Embryonic facial prominence (tissue), 1 donor: ENCODE results near the gene CCDC134.

Source experiments
- DNase-seq: peaks from one replicate; pipeline ENCODE4 v3.0.0-alpha.2; 2016; ENCODE audit errors: extremely low spot score

Gene CCDC134

GRCh38 chr22:41800348-41801146 is at the start of gene CCDC134:
TSS of gene CCDC134 (plus strand) at chr22:41800679. CDS start at chr22:41808891, 8,212 bp downstream.
- DNase-seq, result peak; percentile 79

GRCh38 chr22:41752011-41752970 is 48.2 kb upstream of the CCDC134 start:
- no peak for DNase-seq

GRCh38 chr22:41753984-41754383 is 46.5 kb upstream of the CCDC134 start:
- no peak for DNase-seq

- DNase-seq, result no peak
These were observed 43.0 kb upstream of the CCDC134 start for GRCh38 chr22:41757502-41757901.

- no peak for DNase-seq
These were observed 42.2 kb upstream of the CCDC134 start for GRCh38 chr22:41758231-41758630.

GRCh38 chr22:41762980-41763779 is 37.3 kb upstream of the CCDC134 start:
- DNase-seq, result no peak

- DNase-seq, result no peak
These were observed 34.0 kb upstream of the CCDC134 start for GRCh38 chr22:41766476-41766875.

GRCh38 chr22:41768430-41768829 is 32.0 kb upstream of the CCDC134 start:
- no peak for DNase-seq

- DNase-seq, result no peak
These were observed 29.6 kb upstream of the CCDC134 start for GRCh38 chr22:41770715-41771468.

GRCh38 chr22:41772198-41772597 is 28.3 kb upstream of the CCDC134 start:
- DNase-seq, result no peak

- DNase-seq, result no peak
These were observed 27.8 kb upstream of the CCDC134 start for GRCh38 chr22:41772645-41773044.

GRCh38 chr22:41775338-41775737 is 25.1 kb upstream of the CCDC134 start:
- DNase-seq, result no peak

- DNase-seq, result no peak
These were observed 24.5 kb upstream of the CCDC134 start for GRCh38 chr22:41775976-41776375.

GRCh38 chr22:41776381-41776780 is 24.1 kb upstream of the CCDC134 start:
- no peak for DNase-seq

GRCh38 chr22:41777749-41778425 is 22.6 kb upstream of the CCDC134 start:
- no peak for DNase-seq

- DNase-seq, result no peak
These were observed 20.5 kb upstream of the CCDC134 start for GRCh38 chr22:41779929-41780505.

GRCh38 chr22:41780746-41781505 is 19.6 kb upstream of the CCDC134 start:
- DNase-seq, result no peak

GRCh38 chr22:41781507-41781906 is 19.0 kb upstream of the CCDC134 start:
- no peak for DNase-seq

- DNase-seq, result no peak
These were observed 18.2 kb upstream of the CCDC134 start for GRCh38 chr22:41782316-41782715.
